CD4-positive, CD25-positive, alpha-beta regulatory T cell (primary cell): Measurements from ENCODE around the gene SEC14L1. TPM values are rescaled to one million over a fixed set of nuclear protein-coding genes. Genes with fewer than 3 reads are reported as not detected.

Experiments used
- ATAC-seq, 2 donors: fragments of 150-1000 bp; cut with Tn5 transposase; one replicate each; pipeline ENCODE4 v1.10.0; 2021; ENCODE audit warnings: low read depth in 2 of 2, moderate number of reproducible peaks in 2 of 2, moderate library complexity in 1 of 2
- DNase-seq, 3 donors: peaks; one replicate each; pipeline versions ENCODE4 v3.0.0 to v3.0.0-alpha.2; 2012 to 2022; ENCODE audit warnings: mixed read lengths in 1 of 3
- H3K27ac ChIP-seq: one replicate; pipeline ENCODE4 v1.7.0; 2013; ENCODE audit warnings: mild to moderate bottlenecking, low read length; ENCODE audit not compliant: insufficient read depth, poor library complexity, severe bottlenecking
- H3K27me3 ChIP-seq: one replicate; pipeline ENCODE4 v1.7.0; 2013; ENCODE audit warnings: low read length; ENCODE audit not compliant: control insufficient read depth, insufficient read depth
- H3K36me3 ChIP-seq: one replicate; pipeline ENCODE4 v1.7.0; 2013; ENCODE audit warnings: mild to moderate bottlenecking, low read length, moderate library complexity; ENCODE audit not compliant: control insufficient read depth, insufficient read depth
- H3K4me1 ChIP-seq: 2 replicates; pipeline ENCODE4 v1.7.0; 2013; ENCODE audit warnings: mild to moderate bottlenecking, low read length; ENCODE audit not compliant: insufficient read depth, control insufficient read depth, poor library complexity, severe bottlenecking
- H3K4me3 ChIP-seq: one replicate; pipeline ENCODE4 v1.7.0; 2013; ENCODE audit warnings: low read depth, mild to moderate bottlenecking, low read length, moderate library complexity
- H3K9me3 ChIP-seq, 2 experiments: 1 replicate in 1 of 2; 2 replicates in 1 of 2; pipeline ENCODE4 v1.7.0; 2013; ENCODE audit warnings: low read length in 2 of 2, mild to moderate bottlenecking in 1 of 2, moderate library complexity in 1 of 2; ENCODE audit not compliant: control insufficient read depth in 2 of 2
- H3K27ac Mint-ChIP-seq, 3 donors: one replicate each; pipeline ENCODE4 v1.8.0; 2020 to 2022; ENCODE audit warnings: mild to moderate bottlenecking in 3 of 3, mixed read lengths in 3 of 3, moderate library complexity in 2 of 3
- H3K27me3 Mint-ChIP-seq: one replicate; pipeline ENCODE4 v1.8.0; 2022; ENCODE audit warnings: mild to moderate bottlenecking, mixed read lengths
- H3K36me3 Mint-ChIP-seq: one replicate; pipeline ENCODE4 v1.8.0; 2020; ENCODE audit warnings: mixed read lengths
- H3K4me1 Mint-ChIP-seq, 4 donors: one replicate each; pipeline ENCODE4 v1.8.0; 2020 to 2022; ENCODE audit warnings: mixed read lengths in 4 of 4, mild to moderate bottlenecking in 1 of 4
- H3K4me3 Mint-ChIP-seq, 4 donors: one replicate each; pipeline ENCODE4 v1.8.0; 2020 to 2022; ENCODE audit warnings: mild to moderate bottlenecking in 4 of 4, mixed read lengths in 4 of 4, moderate library complexity in 3 of 4
- H3K9me3 Mint-ChIP-seq, 7 donors: one replicate each; pipeline ENCODE4 v1.8.0; 2020 to 2022; ENCODE audit warnings: mixed read lengths in 7 of 7, mild to moderate bottlenecking in 3 of 7, moderate library complexity in 2 of 7
- polyA plus RNA-seq, 4 donors: library from polyadenylated mRNA; unstranded; fragments of 300-500 nt; fragmentation: Illumina TruSeq; gene quantifications; one replicate each; pipeline ENCODE4 v1.2.3, GENCODE V29; 2021
- total RNA-seq: library from RNA; stranded (reverse); gene quantifications from one replicate; pipeline ENCODE4 v1.2.3, GENCODE V29; 2022

Gene SEC14L1
- total and polyA plus RNA-seq, 5 donors from 2014 or later, result 13.2 to 143 (median 20.5) TPM

GRCh38 chr17:77167472-77168306, 26.9 kb downstream of the SEC14L1 start:
- Mint-ChIP-seq H3K9me3 (peaks cover 0 to 33% (median 17%) of the 10 kb centered on the region in 7 donors), H3K4me1 (peaks cover 29 to 45% (median 31%) of the 10 kb centered on the region in 4 donors), H3K27ac (peak overlapping the region in 1 of 3 donors; percentile 42), H3K27me3 (no peaks in the 10 kb centered on the region), H3K4me3 (peak overlapping the region in 1 of 4 donors; percentile 43), H3K36me3 (peaks cover 55% of the 10 kb centered on the region)
- Histone ChIP-seq H3K4me1 (peaks cover 17% of the 10 kb centered on the region), H3K27me3 (no peaks in the 10 kb centered on the region), H3K4me3 (no peak overlapping the region), H3K9me3 (peaks cover 35 to 48% of the 10 kb centered on the region in 2 experiments), H3K27ac (no peak overlapping the region), H3K36me3 (peaks cover 45% of the 10 kb centered on the region)
- DNase-seq (no peak), ATAC-seq (no peak)

DNA sequence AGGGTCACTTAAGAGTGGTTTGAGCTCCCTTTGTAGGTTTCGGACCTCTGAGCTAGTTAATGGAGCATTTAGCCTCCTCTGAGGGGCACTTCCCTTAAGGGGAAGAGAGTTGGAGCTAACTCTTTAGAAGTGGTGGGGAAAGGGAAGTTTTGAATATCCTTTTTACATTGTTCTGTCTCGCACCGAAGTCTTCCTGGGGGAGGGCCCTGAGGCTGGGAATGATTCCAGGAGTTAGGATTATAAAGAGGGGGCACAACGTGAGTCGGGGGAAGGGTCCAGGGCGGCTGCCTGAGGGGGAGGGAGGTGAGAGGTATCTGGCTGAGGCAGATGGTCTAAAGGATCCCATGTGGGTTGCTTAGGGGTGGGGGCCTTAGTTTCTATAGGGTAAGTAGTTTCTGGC, 32.3 kb downstream of the SEC14L1 start:
- no peak for ATAC-seq
- Mint-ChIP-seq H3K27ac (no peak overlapping the region), H3K4me3 (no peak overlapping the region)

DNA sequence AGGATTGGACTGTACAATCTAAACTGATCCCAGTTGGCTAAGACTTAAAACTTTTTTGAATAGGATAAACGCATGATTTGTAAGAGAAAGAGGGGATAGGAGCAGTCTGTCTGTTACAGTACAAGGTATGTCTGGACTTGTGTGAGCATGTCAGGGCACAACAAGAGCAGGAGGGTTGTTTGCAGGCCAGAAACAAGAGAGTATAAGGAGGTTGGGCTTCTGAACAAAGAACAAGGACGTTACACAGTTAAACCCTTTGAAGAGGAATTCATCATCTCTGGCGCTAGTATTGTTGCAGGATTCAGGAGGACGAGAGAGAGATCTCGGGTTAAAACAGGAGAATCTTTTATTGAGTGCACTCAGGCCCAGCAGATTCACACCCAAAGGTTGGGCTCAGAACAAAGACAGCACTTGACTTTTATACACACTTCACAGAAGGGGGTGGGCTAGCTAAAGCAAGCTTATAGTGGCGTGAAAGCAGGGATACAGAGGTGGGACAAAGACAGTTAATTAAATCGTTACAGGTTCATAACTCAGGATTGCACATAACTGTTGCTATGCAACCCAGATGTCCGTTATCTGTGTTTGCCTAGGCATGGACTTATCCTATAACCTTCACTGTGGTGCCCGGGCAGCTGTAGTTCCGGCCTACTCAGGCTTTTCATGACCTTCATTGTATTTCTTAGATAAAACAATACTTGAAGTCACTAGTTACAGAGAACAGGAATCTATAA, 34.3 kb downstream of the SEC14L1 start:
- peaks cover 30% of the 10 kb centered on the region for H3K36me3 ChIP-seq
- Mint-ChIP-seq H3K4me3 (peak overlapping the region in 1 of 4 donors; percentile 47), H3K4me1 (peaks cover 12 to 39% (median 21%) of the 10 kb centered on the region in 4 donors), H3K27me3 (no peaks in the 10 kb centered on the region), H3K36me3 (peaks cover 39% of the 10 kb centered on the region), H3K27ac (no peak overlapping the region), H3K9me3 (peaks cover 0 to 33% (median 8%) of the 10 kb centered on the region in 7 donors)
- H3K4me3 ChIP-seq, result no peak overlapping the region
- DNase-seq (no peak), ATAC-seq (no peak)
- H3K4me1 ChIP-seq, result no peaks in the 10 kb centered on the region
- H3K9me3 ChIP-seq, result peaks cover 32 to 44% of the 10 kb centered on the region in 2 experiments
- H3K27ac ChIP-seq, result no peak overlapping the region
- no peaks in the 10 kb centered on the region for H3K27me3 ChIP-seq

More for the DNA sequence above, 32.3 kb downstream of the SEC14L1 start:
- Mint-ChIP-seq H3K36me3 (peaks cover 52% of the 10 kb centered on the region), H3K27me3 (no peaks in the 10 kb centered on the region), H3K4me1 (peaks cover 7 to 22% (median 16%) of the 10 kb centered on the region in 4 donors), H3K9me3 (peaks cover 3 to 44% (median 16%) of the 10 kb centered on the region in 7 donors)
- no peaks in the 10 kb centered on the region for H3K27me3 ChIP-seq
- H3K4me1 ChIP-seq, result no peaks in the 10 kb centered on the region
- peaks cover 41% of the 10 kb centered on the region for H3K36me3 ChIP-seq
- H3K9me3 ChIP-seq, result peaks cover 39 to 57% of the 10 kb centered on the region in 2 experiments
- H3K4me3 ChIP-seq, result no peak overlapping the region
- H3K27ac ChIP-seq, result no peak overlapping the region
- DNase-seq, result no peak

GRCh38 chr17:77177002-77177741, 36.4 kb downstream of the SEC14L1 start:
- Histone ChIP-seq H3K4me3 (no peak overlapping the region), H3K36me3 (peaks cover 26% of the 10 kb centered on the region), H3K27ac (no peak overlapping the region), H3K4me1 (peaks cover 16% of the 10 kb centered on the region), H3K9me3 (peaks cover 21 to 35% of the 10 kb centered on the region in 2 experiments), H3K27me3 (no peaks in the 10 kb centered on the region)
- H3K4me3 Mint-ChIP-seq, result peak overlapping the region in 1 of 4 donors; percentile 17
- H3K4me1 Mint-ChIP-seq, result peaks cover 30 to 56% (median 37%) of the 10 kb centered on the region in 4 donors
- H3K27me3 Mint-ChIP-seq, result no peaks in the 10 kb centered on the region
- peaks cover 0 to 31% (median 8%) of the 10 kb centered on the region in 7 donors for H3K9me3 Mint-ChIP-seq
- H3K36me3 Mint-ChIP-seq, result peaks cover 33% of the 10 kb centered on the region
- DNase-seq, result no peak
- ATAC-seq, result no peak
- peak overlapping the region in 2 of 3 donors; percentile 62 to 66 for H3K27ac Mint-ChIP-seq

GRCh38 chr17:77178050-77178449, 37.3 kb downstream of the SEC14L1 start:
- Histone ChIP-seq H3K27ac (no peak overlapping the region), H3K9me3 (peaks cover 14 to 26% of the 10 kb centered on the region in 2 experiments), H3K4me1 (peaks cover 25% of the 10 kb centered on the region), H3K27me3 (no peaks in the 10 kb centered on the region), H3K36me3 (peaks cover 18% of the 10 kb centered on the region), H3K4me3 (no peak overlapping the region)
- Mint-ChIP-seq H3K4me3 (peak overlapping the region in 1 of 4 donors; percentile 17), H3K27me3 (no peaks in the 10 kb centered on the region), H3K9me3 (peaks cover 0 to 23% (median 7%) of the 10 kb centered on the region in 7 donors), H3K27ac (peak overlapping the region in 1 of 3 donors; percentile 62), H3K4me1 (peaks cover 34 to 60% (median 44%) of the 10 kb centered on the region in 4 donors), H3K36me3 (peaks cover 31% of the 10 kb centered on the region)
- ATAC-seq, result no peak
- DNase-seq, result no peak

DNA sequence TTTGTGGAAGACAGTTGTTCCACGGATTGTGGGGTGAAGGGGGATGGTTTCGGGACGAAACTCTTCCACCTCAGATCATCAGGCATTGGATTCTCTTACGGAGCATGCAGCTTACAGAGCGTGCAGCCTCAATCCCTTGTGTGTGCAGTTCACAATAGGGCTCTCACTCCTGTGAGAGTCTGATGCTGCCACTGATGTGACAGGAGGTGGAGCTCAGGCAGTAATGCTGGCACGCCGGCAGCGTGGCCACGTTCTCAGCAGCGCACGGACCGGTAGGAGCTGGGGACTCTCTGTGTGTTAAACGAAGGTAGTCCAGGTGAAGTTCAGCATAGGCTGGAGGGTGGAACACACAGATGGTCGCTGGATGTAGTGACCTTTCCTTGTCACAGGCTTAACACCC, 37.8 kb downstream of the SEC14L1 start:
- ATAC-seq (no peak), DNase-seq (no peak)
- Mint-ChIP-seq H3K9me3 (peaks cover 0 to 17% (median 5%) of the 10 kb centered on the region in 7 donors), H3K4me1 (peaks cover 37 to 65% (median 48%) of the 10 kb centered on the region in 4 donors), H3K27me3 (no peaks in the 10 kb centered on the region), H3K36me3 (peaks cover 26% of the 10 kb centered on the region), H3K4me3 (peak overlapping the region in 3 of 4 donors; percentile 19 to 70 (median 68)), H3K27ac (peak overlapping the region in 2 of 3 donors; percentile 62 to 77)
- Histone ChIP-seq H3K27ac (no peak overlapping the region), H3K36me3 (peaks cover 15% of the 10 kb centered on the region), H3K4me1 (peaks cover 30% of the 10 kb centered on the region), H3K27me3 (no peaks in the 10 kb centered on the region), H3K9me3 (peaks cover 14 to 21% of the 10 kb centered on the region in 2 experiments), H3K4me3 (no peak overlapping the region)
